ENCODE data around the gene KIF5C.

DNA sequence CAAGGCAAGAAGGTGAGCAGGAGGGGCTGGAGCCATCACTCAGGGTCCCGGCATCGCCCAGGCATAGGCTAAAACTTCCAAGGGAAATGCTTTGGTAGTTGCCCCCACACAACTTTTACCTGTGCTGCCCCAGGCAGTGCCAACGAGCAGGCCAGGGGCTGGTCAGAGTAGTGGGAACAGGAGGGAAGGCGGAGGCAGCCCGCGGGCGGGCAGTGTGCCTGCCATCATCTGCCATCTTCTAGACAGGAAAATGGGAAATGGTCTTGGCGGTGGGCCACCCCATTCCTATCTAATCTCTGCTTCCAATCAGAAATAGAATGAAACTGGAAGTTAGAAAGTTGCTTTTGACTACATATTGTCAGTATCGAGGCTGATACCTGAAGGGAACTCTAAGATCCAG lies 137.5 kb downstream of the KIF5C start:
- TF ChIP-seq POLR2AphosphoS5 (IDR thresholded peaks at IDR 0.05; ENCODE audit: low read depth) (no peak), SPI1 (IDR thresholded peaks at IDR 0.05; ENCODE audit: borderline replicate concordance, low read depth) (no peak)
- TF ChIP-seq, protein P1, sequence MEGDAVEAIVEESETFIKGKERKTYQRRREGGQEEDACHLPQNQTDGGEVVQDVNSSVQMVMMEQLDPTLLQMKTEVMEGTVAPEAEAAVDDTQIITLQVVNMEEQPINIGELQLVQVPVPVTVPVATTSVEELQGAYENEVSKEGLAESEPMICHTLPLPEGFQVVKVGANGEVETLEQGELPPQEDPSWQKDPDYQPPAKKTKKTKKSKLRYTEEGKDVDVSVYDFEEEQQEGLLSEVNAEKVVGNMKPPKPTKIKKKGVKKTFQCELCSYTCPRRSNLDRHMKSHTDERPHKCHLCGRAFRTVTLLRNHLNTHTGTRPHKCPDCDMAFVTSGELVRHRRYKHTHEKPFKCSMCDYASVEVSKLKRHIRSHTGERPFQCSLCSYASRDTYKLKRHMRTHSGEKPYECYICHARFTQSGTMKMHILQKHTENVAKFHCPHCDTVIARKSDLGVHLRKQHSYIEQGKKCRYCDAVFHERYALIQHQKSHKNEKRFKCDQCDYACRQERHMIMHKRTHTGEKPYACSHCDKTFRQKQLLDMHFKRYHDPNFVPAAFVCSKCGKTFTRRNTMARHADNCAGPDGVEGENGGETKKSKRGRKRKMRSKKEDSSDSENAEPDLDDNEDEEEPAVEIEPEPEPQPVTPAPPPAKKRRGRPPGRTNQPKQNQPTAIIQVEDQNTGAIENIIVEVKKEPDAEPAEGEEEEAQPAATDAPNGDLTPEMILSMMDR (IDR thresholded peaks at IDR 0.05; ENCODE audit: insufficient read depth, low read length): no peak
- TF ChIP-seq, protein P2, sequence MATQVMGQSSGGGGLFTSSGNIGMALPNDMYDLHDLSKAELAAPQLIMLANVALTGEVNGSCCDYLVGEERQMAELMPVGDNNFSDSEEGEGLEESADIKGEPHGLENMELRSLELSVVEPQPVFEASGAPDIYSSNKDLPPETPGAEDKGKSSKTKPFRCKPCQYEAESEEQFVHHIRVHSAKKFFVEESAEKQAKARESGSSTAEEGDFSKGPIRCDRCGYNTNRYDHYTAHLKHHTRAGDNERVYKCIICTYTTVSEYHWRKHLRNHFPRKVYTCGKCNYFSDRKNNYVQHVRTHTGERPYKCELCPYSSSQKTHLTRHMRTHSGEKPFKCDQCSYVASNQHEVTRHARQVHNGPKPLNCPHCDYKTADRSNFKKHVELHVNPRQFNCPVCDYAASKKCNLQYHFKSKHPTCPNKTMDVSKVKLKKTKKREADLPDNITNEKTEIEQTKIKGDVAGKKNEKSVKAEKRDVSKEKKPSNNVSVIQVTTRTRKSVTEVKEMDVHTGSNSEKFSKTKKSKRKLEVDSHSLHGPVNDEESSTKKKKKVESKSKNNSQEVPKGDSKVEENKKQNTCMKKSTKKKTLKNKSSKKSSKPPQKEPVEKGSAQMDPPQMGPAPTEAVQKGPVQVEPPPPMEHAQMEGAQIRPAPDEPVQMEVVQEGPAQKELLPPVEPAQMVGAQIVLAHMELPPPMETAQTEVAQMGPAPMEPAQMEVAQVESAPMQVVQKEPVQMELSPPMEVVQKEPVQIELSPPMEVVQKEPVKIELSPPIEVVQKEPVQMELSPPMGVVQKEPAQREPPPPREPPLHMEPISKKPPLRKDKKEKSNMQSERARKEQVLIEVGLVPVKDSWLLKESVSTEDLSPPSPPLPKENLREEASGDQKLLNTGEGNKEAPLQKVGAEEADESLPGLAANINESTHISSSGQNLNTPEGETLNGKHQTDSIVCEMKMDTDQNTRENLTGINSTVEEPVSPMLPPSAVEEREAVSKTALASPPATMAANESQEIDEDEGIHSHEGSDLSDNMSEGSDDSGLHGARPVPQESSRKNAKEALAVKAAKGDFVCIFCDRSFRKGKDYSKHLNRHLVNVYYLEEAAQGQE (IDR thresholded peaks at IDR 0.05; ENCODE audit: insufficient replicate concordance, low read depth): no peak
